Nephron (organoid): ENCODE measurements around the gene NOTUM.

ENCODE experiments used
- H3K27ac Mint-ChIP-seq, 3 experiments: 2 replicates each; pipeline ENCODE4 v1.8.0; 2020; ENCODE audit warnings: mixed read lengths in 3 of 3, mild to moderate bottlenecking in 2 of 3, moderate library complexity in 1 of 3
- H3K27me3 Mint-ChIP-seq: 2 replicates; pipeline ENCODE4 v1.8.0; 2021; ENCODE audit warnings: low read depth, mild to moderate bottlenecking, moderate library complexity, mixed read lengths
- H3K36me3 Mint-ChIP-seq: 2 replicates; pipeline ENCODE4 v1.8.0; 2020; ENCODE audit warnings: low read depth, mixed read lengths
- H3K4me1 Mint-ChIP-seq: 2 replicates; pipeline ENCODE4 v1.8.0; 2020; ENCODE audit warnings: mixed read lengths
- H3K4me3 Mint-ChIP-seq, 3 experiments: 2 replicates each; pipeline ENCODE4 v1.8.0; 2020; ENCODE audit warnings: mild to moderate bottlenecking in 3 of 3, mixed read lengths in 3 of 3, moderate library complexity in 2 of 3
- H3K9me3 Mint-ChIP-seq: 2 replicates; pipeline ENCODE4 v1.8.0; 2020; ENCODE audit warnings: mixed read lengths
- CTCF ChIP-seq, 3 experiments: fragments of 200-600 bp; sonication (generic); IDR thresholded peaks; one replicate each; pipeline ENCODE4 v1.5.0; 2021; ENCODE audit warnings: antibody characterized with exemption in 3 of 3; ENCODE audit not compliant: unreplicated experiment in 3 of 3

The NOTUM gene

GRCh38 chr17:81942167-81942553 is 18.8 kb downstream of the NOTUM start:
- Mint-ChIP-seq H3K27me3 (peaks cover 7% of the 10 kb centered on the region), H3K36me3 (no peaks in the 10 kb centered on the region), H3K4me1 (peaks cover 20% of the 10 kb centered on the region), H3K27ac (peak overlapping the region in 1 of 3 experiments; percentile 37), H3K9me3 (no peaks in the 10 kb centered on the region), H3K4me3 (peak overlapping the region in 1 of 3 experiments; percentile 29)
- TF ChIP-seq CTCF (IDR thresholded peaks at IDR 0.05; ENCODE audit: unreplicated experiment in 3 of 3) = no peak

DNA sequence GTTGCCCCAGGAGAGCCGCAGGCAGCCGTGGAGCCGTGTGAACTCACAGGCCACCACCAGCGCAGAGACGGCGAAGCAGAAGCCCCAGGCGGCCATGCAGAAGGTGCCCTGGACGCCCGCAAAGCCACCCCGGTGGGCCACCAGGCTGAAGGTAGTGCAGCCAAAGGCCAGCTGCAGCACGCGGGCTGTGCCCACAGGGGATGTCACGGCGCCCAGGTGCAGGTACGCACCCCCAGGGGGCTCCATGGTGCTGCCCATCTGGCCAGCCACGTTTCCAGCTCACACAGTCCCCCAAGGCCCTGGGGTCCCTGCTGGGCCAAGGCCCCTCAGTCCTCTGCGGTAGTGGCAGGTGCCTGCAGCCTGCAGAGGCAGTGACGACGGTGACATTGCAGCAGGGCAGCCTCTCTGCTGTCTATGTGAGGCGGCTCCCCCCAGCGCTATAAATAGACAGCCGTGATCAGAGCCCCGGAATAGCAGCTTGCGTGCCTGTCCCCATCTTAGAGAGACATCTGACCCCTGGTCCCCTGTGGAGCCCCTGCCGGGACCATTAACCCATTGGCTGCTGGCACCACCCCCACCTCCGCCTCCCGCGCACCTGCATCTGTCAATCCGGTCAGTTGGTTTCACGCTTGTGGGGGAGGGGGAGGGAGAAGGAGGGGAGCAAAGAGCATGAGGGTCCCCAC is 19.4 kb downstream of the NOTUM start:
- no peak for TF ChIP-seq CTCF (IDR thresholded peaks at IDR 0.05; ENCODE audit: unreplicated experiment in 3 of 3)
- Mint-ChIP-seq H3K4me1 (peaks cover 20% of the 10 kb centered on the region), H3K27me3 (peaks cover 7% of the 10 kb centered on the region), H3K36me3 (no peaks in the 10 kb centered on the region), H3K9me3 (no peaks in the 10 kb centered on the region), H3K4me3 (no peak overlapping the region), H3K27ac (no peak overlapping the region)

GRCh38 chr17:81940538-81941483 is 20.2 kb downstream of the NOTUM start:
- Mint-ChIP-seq H3K27ac (no peak overlapping the region), H3K36me3 (no peaks in the 10 kb centered on the region), H3K4me1 (peaks cover 20% of the 10 kb centered on the region), H3K27me3 (peaks cover 7% of the 10 kb centered on the region), H3K9me3 (no peaks in the 10 kb centered on the region), H3K4me3 (peak overlapping the region in 1 of 3 experiments; percentile 25)
- TF ChIP-seq CTCF (IDR thresholded peaks at IDR 0.05; ENCODE audit: unreplicated experiment in 3 of 3) = no peak

GRCh38 chr17:81939881-81940385 is 21.1 kb downstream of the NOTUM start:
- Mint-ChIP-seq H3K9me3 (no peaks in the 10 kb centered on the region), H3K27me3 (peaks cover 4% of the 10 kb centered on the region), H3K4me3 (peak overlapping the region in 2 of 3 experiments; percentile 25 to 56), H3K4me1 (peaks cover 20% of the 10 kb centered on the region), H3K27ac (no peak overlapping the region), H3K36me3 (no peaks in the 10 kb centered on the region)
- no peak for TF ChIP-seq CTCF (IDR thresholded peaks at IDR 0.05; ENCODE audit: unreplicated experiment in 3 of 3)

DNA sequence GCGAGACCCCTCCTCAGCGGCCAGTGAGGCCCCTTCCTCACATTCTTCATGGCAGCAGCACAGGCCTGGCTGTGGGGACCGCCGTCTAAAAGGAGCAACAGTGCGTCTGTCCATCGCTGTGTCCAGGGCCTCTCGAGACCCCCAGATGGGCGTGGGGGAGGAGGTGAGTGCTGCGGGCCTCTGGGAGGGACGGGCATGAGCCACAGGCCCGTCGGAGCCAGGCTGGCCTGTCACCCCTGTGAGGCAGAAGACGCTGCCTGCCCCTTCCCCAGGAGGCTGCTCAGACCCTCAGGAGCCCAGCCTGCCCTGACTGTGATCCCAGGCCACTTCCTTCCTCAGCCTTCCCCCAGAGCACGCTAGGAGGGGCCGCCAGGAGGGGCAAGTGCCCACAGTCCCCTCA is 21.8 kb downstream of the NOTUM start:
- no peak for TF ChIP-seq CTCF (IDR thresholded peaks at IDR 0.05; ENCODE audit: unreplicated experiment in 3 of 3)
- no peak overlapping the region for H3K27ac Mint-ChIP-seq
- H3K27me3 Mint-ChIP-seq = peaks cover 4% of the 10 kb centered on the region
- H3K9me3 Mint-ChIP-seq = no peaks in the 10 kb centered on the region
- H3K36me3 Mint-ChIP-seq = no peaks in the 10 kb centered on the region
- H3K4me1 Mint-ChIP-seq = peaks cover 20% of the 10 kb centered on the region
- H3K4me3 Mint-ChIP-seq = peak overlapping the region; percentile 72 to 81 (median 80)
